CD8-positive, alpha-beta memory T cell (primary cell): ENCODE data around the gene PRPF31. TPM values are rescaled to one million over a fixed set of nuclear protein-coding genes. Genes with fewer than 3 reads are reported as not detected.

Experiments
- CTCF ChIA-PET: fragments of 350-600 bp; sonication (Branson Sonifier 250); formaldehyde crosslinking; loops from one replicate; lab custom pipeline; 2021; ENCODE audit warnings: antibody characterized with exemption; lab: Charles Lee
- POLR2A ChIA-PET: fragments of 350-600 bp; sonication (Branson Sonifier 250); formaldehyde crosslinking; loops from one replicate; lab custom pipeline; 2021; ENCODE audit warnings: antibody characterized with exemption; lab: Charles Lee
- DNase-seq, 5 donors: peaks; one replicate each; pipeline versions ENCODE4 v3.0.0 to v3.0.0-alpha.2; 2020 to 2022; ENCODE audit warnings: mixed read lengths in 1 of 5
- H3K27ac ChIP-seq: one replicate; pipeline ENCODE4 v1.7.0; 2013; ENCODE audit warnings: low read depth, mild to moderate bottlenecking, low read length, moderate library complexity
- H3K27me3 ChIP-seq: 2 replicates; pipeline ENCODE4 v1.7.0; 2013; ENCODE audit warnings: low read length, mild to moderate bottlenecking; ENCODE audit not compliant: insufficient read depth, poor library complexity, severe bottlenecking
- H3K36me3 ChIP-seq: 2 replicates; pipeline ENCODE4 v1.7.0; 2013; ENCODE audit warnings: mild to moderate bottlenecking, low read length, moderate library complexity; ENCODE audit not compliant: insufficient read depth
- H3K4me1 ChIP-seq: 2 replicates; pipeline ENCODE4 v1.7.0; 2013; ENCODE audit warnings: mild to moderate bottlenecking, low read length, moderate library complexity; ENCODE audit not compliant: insufficient read depth
- H3K4me3 ChIP-seq: 2 replicates; pipeline ENCODE4 v1.7.0; 2013; ENCODE audit warnings: mild to moderate bottlenecking, low read length
- H3K9me3 ChIP-seq: 2 replicates; pipeline ENCODE4 v1.7.0; 2013; ENCODE audit warnings: mild to moderate bottlenecking, low read length
- H3K27ac Mint-ChIP-seq, 8 donors: one replicate each; pipeline ENCODE4 v1.8.0; 2020 to 2021; ENCODE audit warnings: mixed read lengths in 8 of 8, mild to moderate bottlenecking in 6 of 8, inconsistent platforms in 3 of 8, moderate library complexity in 3 of 8
- H3K27me3 Mint-ChIP-seq, 2 donors: one replicate each; pipeline ENCODE4 v1.8.0; 2020 to 2021; ENCODE audit warnings: mixed read lengths in 2 of 2, mild to moderate bottlenecking in 1 of 2, moderate library complexity in 1 of 2
- H3K36me3 Mint-ChIP-seq, 3 donors: one replicate each; pipeline ENCODE4 v1.8.0; 2020 to 2021; ENCODE audit warnings: mixed read lengths in 3 of 3, inconsistent platforms in 1 of 3, mild to moderate bottlenecking in 1 of 3
- H3K4me1 Mint-ChIP-seq, 3 donors: one replicate each; pipeline ENCODE4 v1.8.0; 2020 to 2021; ENCODE audit warnings: mixed read lengths in 3 of 3, inconsistent platforms in 1 of 3, mild to moderate bottlenecking in 1 of 3
- H3K4me3 Mint-ChIP-seq, 7 donors: one replicate each; pipeline ENCODE4 v1.8.0; 2020 to 2021; ENCODE audit warnings: mixed read lengths in 7 of 7, mild to moderate bottlenecking in 6 of 7, moderate library complexity in 4 of 7, inconsistent platforms in 2 of 7
- H3K9me3 Mint-ChIP-seq, 5 donors: one replicate each; pipeline ENCODE4 v1.8.0; 2020 to 2022; ENCODE audit warnings: mixed read lengths in 5 of 5, mild to moderate bottlenecking in 3 of 5, moderate library complexity in 2 of 5, inconsistent platforms in 1 of 5
- polyA plus RNA-seq: library from polyadenylated mRNA; unstranded; fragments of 300-500 nt; fragmentation: Illumina TruSeq; gene quantifications from one replicate; pipeline ENCODE4 v1.2.3, GENCODE V29; 2021
- total RNA-seq, 2 experiments: library from RNA; stranded (reverse); gene quantifications; one replicate each; pipeline ENCODE4 v1.2.3, GENCODE V29; 2021

The PRPF31 gene
- total and polyA plus RNA-seq, 3 experiments from 2014 or later, result 88.9 to 132 (median 123) TPM

- CTCF ChIA-PET, result interaction anchor here (1.2 kb wide), 1 partner anchor 10 kb away, joined by 3 read pairs; the partner anchor contains the start of gene LENG1
These were observed 33.7 kb downstream of the PRPF31 start for GRCh38 chr19:54149021-54149812.

GRCh38 chr19:54151362-54152035, 35.9 kb downstream of the PRPF31 start:
- no peaks in the 10 kb centered on the region for H3K9me3 ChIP-seq
- Mint-ChIP-seq H3K27me3 (no peaks in the 10 kb centered on the region), H3K9me3 (no peaks in the 10 kb centered on the region), H3K36me3 (peaks cover 9 to 91% (median 24%) of the 10 kb centered on the region in 3 donors), H3K4me3 (no peak overlapping the region), H3K27ac (peak overlapping the region in 3 of 8 donors; percentile 7 to 61 (median 9)), H3K4me1 (peaks cover 19 to 22% (median 20%) of the 10 kb centered on the region in 3 donors)
- H3K4me3 ChIP-seq, result no peak overlapping the region
- ChIA-PET CTCF (no interaction called here), POLR2A (interaction anchor here (1.3 kb wide), 1 partner anchor 14 kb away, joined by 3 read pairs; the partner anchor contains the start of gene CNOT3)
- peaks cover 70% of the 10 kb centered on the region for H3K36me3 ChIP-seq
- H3K4me1 ChIP-seq, result peaks cover 32% of the 10 kb centered on the region
- H3K27ac ChIP-seq, result no peak overlapping the region
- H3K27me3 ChIP-seq, result no peaks in the 10 kb centered on the region
- no peak for DNase-seq

More at GRCh38 chr19:54149021-54149812, 33.7 kb downstream of the PRPF31 start:
- no peak overlapping the region for H3K4me3 ChIP-seq
- Mint-ChIP-seq H3K9me3 (no peaks in the 10 kb centered on the region), H3K27ac (peak overlapping the region in 3 of 8 donors; percentile 47 to 74 (median 71)), H3K27me3 (no peaks in the 10 kb centered on the region), H3K4me3 (no peak overlapping the region), H3K4me1 (peaks cover 2 to 6% (median 6%) of the 10 kb centered on the region in 3 donors), H3K36me3 (peaks cover 1 to 94% (median 17%) of the 10 kb centered on the region in 3 donors)
- H3K9me3 ChIP-seq, result no peaks in the 10 kb centered on the region
- peaks cover 10% of the 10 kb centered on the region for H3K4me1 ChIP-seq
- H3K36me3 ChIP-seq, result peaks cover 75% of the 10 kb centered on the region
- DNase-seq, result no peak
- no peaks in the 10 kb centered on the region for H3K27me3 ChIP-seq
- no peak overlapping the region for H3K27ac ChIP-seq
- POLR2A ChIA-PET, result interaction anchor here (1.8 kb wide), 1 partner anchor 12 kb away, joined by 5 read pairs; the partner anchor contains the start of gene CNOT3

GRCh38 chr19:54152267-54152666, 36.7 kb downstream of the PRPF31 start:
- Histone ChIP-seq H3K27ac (no peak overlapping the region), H3K4me1 (peaks cover 36% of the 10 kb centered on the region), H3K4me3 (no peak overlapping the region), H3K9me3 (no peaks in the 10 kb centered on the region), H3K27me3 (no peaks in the 10 kb centered on the region), H3K36me3 (peaks cover 70% of the 10 kb centered on the region)
- H3K36me3 Mint-ChIP-seq, result peaks cover 9 to 91% (median 24%) of the 10 kb centered on the region in 3 donors
- POLR2A ChIA-PET, result interaction anchor here (0.7 kb wide), 1 partner anchor 8 kb away, joined by 3 read pairs; no protein-coding TSS in a partner anchor
- no peaks in the 10 kb centered on the region for H3K9me3 Mint-ChIP-seq
- H3K4me3 Mint-ChIP-seq, result no peak overlapping the region
- H3K4me1 Mint-ChIP-seq, result peaks cover 24 to 29% (median 25%) of the 10 kb centered on the region in 3 donors
- no peak for DNase-seq
- CTCF ChIA-PET, result no interaction called here
- no peaks in the 10 kb centered on the region for H3K27me3 Mint-ChIP-seq
- H3K27ac Mint-ChIP-seq, result no peak overlapping the region

GRCh38 chr19:54152878-54153524, 37.4 kb downstream of the PRPF31 start:
- Mint-ChIP-seq H3K4me3 (no peak overlapping the region), H3K27me3 (no peaks in the 10 kb centered on the region), H3K36me3 (peaks cover 9 to 91% (median 24%) of the 10 kb centered on the region in 3 donors), H3K4me1 (peaks cover 25 to 30% (median 25%) of the 10 kb centered on the region in 3 donors), H3K27ac (peak overlapping the region in 2 of 8 donors; percentile 25 to 81), H3K9me3 (no peaks in the 10 kb centered on the region)
- H3K27me3 ChIP-seq, result no peaks in the 10 kb centered on the region
- no peak overlapping the region for H3K4me3 ChIP-seq
- ChIA-PET POLR2A (no interaction called here), CTCF (no interaction called here)
- peaks cover 66% of the 10 kb centered on the region for H3K36me3 ChIP-seq
- H3K4me1 ChIP-seq, result peaks cover 41% of the 10 kb centered on the region
- H3K9me3 ChIP-seq, result no peaks in the 10 kb centered on the region
- no peak for DNase-seq
- no peak overlapping the region for H3K27ac ChIP-seq

GRCh38 chr19:54153731-54154326, 38.3 kb downstream of the PRPF31 start:
- peak overlapping the region in 4 of 8 donors; percentile 43 to 86 (median 72) for H3K27ac Mint-ChIP-seq
- no peak overlapping the region for H3K4me3 ChIP-seq
- H3K36me3 Mint-ChIP-seq, result peaks cover 9 to 93% (median 22%) of the 10 kb centered on the region in 3 donors
- peaks cover 49% of the 10 kb centered on the region for H3K4me1 ChIP-seq
- H3K27ac ChIP-seq, result no peak overlapping the region
- H3K36me3 ChIP-seq, result peaks cover 66% of the 10 kb centered on the region
- H3K4me1 Mint-ChIP-seq, result peaks cover 33 to 38% (median 33%) of the 10 kb centered on the region in 3 donors
- POLR2A ChIA-PET, result interaction anchor here (1.3 kb wide), 1 partner anchor 17 kb away, joined by 3 read pairs; the partner anchor contains the start of gene CNOT3
- CTCF ChIA-PET, result no interaction called here
- H3K9me3 Mint-ChIP-seq, result no peaks in the 10 kb centered on the region
- H3K4me3 Mint-ChIP-seq, result peak overlapping the region in 1 of 7 donors; percentile 41
- H3K27me3 ChIP-seq, result no peaks in the 10 kb centered on the region
- no peaks in the 10 kb centered on the region for H3K27me3 Mint-ChIP-seq
- no peaks in the 10 kb centered on the region for H3K9me3 ChIP-seq
- no peak for DNase-seq

- POLR2A ChIA-PET, result interaction anchor here (1.3 kb wide), 1 partner anchor 18 kb away, joined by 3 read pairs; the partner anchor contains the start of gene CNOT3
- peaks cover 37 to 48% (median 41%) of the 10 kb centered on the region in 3 donors for H3K4me1 Mint-ChIP-seq
- peak overlapping the region in 6 of 7 donors; percentile 19 to 59 (median 34) for H3K4me3 Mint-ChIP-seq
- peak in 3 of 5 donors; percentile 50 to 70 (median 69) for DNase-seq
- Histone ChIP-seq H3K9me3 (no peaks in the 10 kb centered on the region), H3K27me3 (no peaks in the 10 kb centered on the region), H3K27ac (no peak overlapping the region), H3K36me3 (peaks cover 58% of the 10 kb centered on the region), H3K4me1 (peaks cover 53% of the 10 kb centered on the region), H3K4me3 (no peak overlapping the region)
- H3K9me3 Mint-ChIP-seq, result no peaks in the 10 kb centered on the region
- CTCF ChIA-PET, result no interaction called here
- peak overlapping the region; percentile 51 to 88 (median 76) for H3K27ac Mint-ChIP-seq
- peaks cover 0 to 1% of the 10 kb centered on the region in 2 donors for H3K27me3 Mint-ChIP-seq
- H3K36me3 Mint-ChIP-seq, result peaks cover 9 to 91% (median 20%) of the 10 kb centered on the region in 3 donors
These were observed 39.2 kb downstream of the PRPF31 start for GRCh38 chr19:54154603-54155345.
